Measurements from ENCODE around the gene ABCA2. TPM values are rescaled to one million over a fixed set of nuclear protein-coding genes. Genes with fewer than 3 reads are reported as not detected.

ABCA2 gene
- total RNA-seq, 1 donor = 99.1 TPM

GRCh38 chr9:136982232-136983051 is 45.6 kb downstream of the ABCA2 start, which contains the start of gene LCNL1:
TSS of gene LCNL1 (plus strand) at chr9:136982993. CDS start at chr9:136983587, 594 bp downstream.
- no peak for DNase-seq (ENCODE audit: low read depth in 2 of 3, low spot score in 2 of 3)

- DNase-seq (ENCODE audit: low read depth in 2 of 3, low spot score in 2 of 3) = no peak
Measured at GRCh38 chr9:136981588-136982231, 46.3 kb downstream of the ABCA2 start.

- DNase-seq (ENCODE audit: low read depth in 2 of 3, low spot score in 2 of 3) = no peak
Measured at GRCh38 chr9:136980669-136981478, 47.2 kb downstream of the ABCA2 start.

- no peak for DNase-seq (ENCODE audit: low read depth in 2 of 3, low spot score in 2 of 3)
Measured at GRCh38 chr9:136979769-136980587, 48.1 kb downstream of the ABCA2 start.

GRCh38 chr9:136978865-136979544 is 49.0 kb downstream of the ABCA2 start:
- DNase-seq (ENCODE audit: low read depth in 2 of 3, low spot score in 2 of 3) = no peak

- peak; percentile 49 to 56 (median 55) for DNase-seq (ENCODE audit: low read depth in 2 of 3, low spot score in 2 of 3)
Measured at GRCh38 chr9:136978073-136978864, 49.8 kb downstream of the ABCA2 start.

- no peak for DNase-seq (ENCODE audit: low read depth in 2 of 3, low spot score in 2 of 3)
Measured at GRCh38 chr9:136977649-136978072, 50.4 kb downstream of the ABCA2 start.

GRCh38 chr9:136977223-136977622 is 50.8 kb downstream of the ABCA2 start, which contains the start of gene PTGDS:
TSS of gene PTGDS (plus strand) at chr9:136977504. CDS start at chr9:136977579, 75 bp downstream.
- no peak for DNase-seq (ENCODE audit: low read depth in 2 of 3, low spot score in 2 of 3)

GRCh38 chr9:136975644-136976043 is 52.4 kb downstream of the ABCA2 start:
- peak in 2 of 3 donors; percentile 82 to 89 for DNase-seq (ENCODE audit: low read depth in 2 of 3, low spot score in 2 of 3)

GRCh38 chr9:136974817-136975535 is 53.1 kb downstream of the ABCA2 start:
- DNase-seq (ENCODE audit: low read depth in 2 of 3, low spot score in 2 of 3) = no peak

- no peak for DNase-seq (ENCODE audit: low read depth in 2 of 3, low spot score in 2 of 3)
Measured at GRCh38 chr9:136973618-136974617, 54.1 kb downstream of the ABCA2 start.

GRCh38 chr9:136972743-136973142 is 55.3 kb downstream of the ABCA2 start:
- no peak for DNase-seq (ENCODE audit: low read depth in 2 of 3, low spot score in 2 of 3)

- DNase-seq (ENCODE audit: low read depth in 2 of 3, low spot score in 2 of 3) = no peak
Measured at GRCh38 chr9:136972335-136972734, 55.7 kb downstream of the ABCA2 start.

GRCh38 chr9:136971746-136972145 is 56.3 kb downstream of the ABCA2 start:
- no peak for DNase-seq (ENCODE audit: low read depth in 2 of 3, low spot score in 2 of 3)

- no peak for DNase-seq (ENCODE audit: low read depth in 2 of 3, low spot score in 2 of 3)
Measured at GRCh38 chr9:136970361-136970760, 57.7 kb downstream of the ABCA2 start.

GRCh38 chr9:136969774-136970173 is 58.3 kb downstream of the ABCA2 start:
- no peak for DNase-seq (ENCODE audit: low read depth in 2 of 3, low spot score in 2 of 3)

GRCh38 chr9:136969150-136969549 is 58.9 kb downstream of the ABCA2 start:
- DNase-seq (ENCODE audit: low read depth in 2 of 3, low spot score in 2 of 3) = no peak

All from hematopoietic multipotent progenitor cell (in vitro differentiated cells).